DND-41 (cell line): Measurements from ENCODE around the gene DCUN1D4.
"Not testable (repeated sequence)": the region's sequence is repeated elsewhere in the genome, so short reads cannot be mapped to it uniquely, and the experiment has no call there.

Source experiments
- CTCF ChIP-seq: IDR thresholded peaks from 2 replicates; pipeline ENCODE4 v1.5.1; 2012; ENCODE audit warnings: borderline replicate concordance, low read length, moderate library complexity, mild to moderate bottlenecking; ENCODE audit not compliant: poor library complexity, severe bottlenecking; ENCODE audit errors: extremely low read depth
- EZH2 ChIP-seq: IDR thresholded peaks from 3 replicates; pipeline ENCODE4 v1.6.1; 2012; ENCODE audit warnings: borderline replicate concordance, low read depth, mild to moderate bottlenecking, moderate library complexity, low read length, inconsistent platforms; ENCODE audit not compliant: severe bottlenecking

DNA sequence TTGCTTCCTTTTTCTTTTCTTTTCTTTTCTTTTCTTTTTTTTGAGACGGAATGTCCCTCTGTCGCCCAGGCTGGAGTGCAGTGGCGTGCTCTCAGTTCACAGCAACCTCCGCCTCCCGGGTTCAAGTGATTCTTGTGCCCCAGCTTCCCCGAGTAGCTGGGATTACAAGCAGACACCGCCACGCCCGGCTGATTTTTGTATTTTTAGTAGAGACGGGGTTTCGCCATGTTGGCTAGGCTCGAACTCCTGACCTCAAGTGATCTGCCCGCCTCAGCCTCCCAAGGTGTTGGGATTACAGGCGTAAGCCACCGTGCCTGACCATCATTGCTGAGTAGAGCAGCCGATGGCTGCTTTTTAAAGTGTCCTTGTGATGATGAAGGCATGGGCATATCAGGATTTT is 50.4 kb downstream of the DCUN1D4 start:
- not testable (repeated sequence) for TF ChIP-seq CTCF, EZH2
